ENCODE results near the gene SNTG2. TPM values are rescaled to one million over a fixed set of nuclear protein-coding genes. Genes with fewer than 3 reads are reported as not detected.

The SNTG2 gene
- total and polyA plus RNA-seq, 10 of the 15 experiments (the other 5 are each of a cell fraction or from before 2014, with no cell fraction given), result not detected

GRCh38 chr2:925711-926110 lies 24.9 kb upstream of the SNTG2 start (continued):
- no peak for TF ChIP-seq IRF5 (IDR thresholded peaks at IDR 0.05; ENCODE audit: borderline replicate concordance)

- Histone ChIP-seq H4K20me1 (ENCODE audit: control insufficient read depth, insufficient read depth) (no peaks in the 10 kb centered on the region), H3K9ac (ENCODE audit: control insufficient read depth, insufficient read depth, low read length) (no peak overlapping the region), H3K4me2 (ENCODE audit: control insufficient read depth, insufficient read depth) (no peak overlapping the region), H3K4me3 (no peak overlapping the region), H3K79me2 (ENCODE audit: control insufficient read depth, insufficient read depth, low read length) (no peaks in the 10 kb centered on the region), H3K27ac (ENCODE audit: control insufficient read depth, insufficient read depth) (no peak overlapping the region), H2AFZ (ENCODE audit: control insufficient read depth, low read depth, low read length) (no peak overlapping the region), H3K9me3 (replicated peaks; ENCODE audit: control insufficient read depth, insufficient read depth, low read length) (no peaks in the 10 kb centered on the region; the same call in 2 of the 3 replicates), H3K4me1 (ENCODE audit: control insufficient read depth, insufficient read depth, low read length) (no peaks in the 10 kb centered on the region), H3K36me3 (ENCODE audit: control insufficient read depth in 2 of 2, insufficient read depth in 2 of 2, low read length in 1 of 2) (no peaks in the 10 kb centered on the region), H3K27me3 (replicated peaks in 1 of 2; ENCODE audit: control insufficient read depth in 2 of 2, insufficient read depth in 2 of 2, low read length in 1 of 2) (no peaks in the 10 kb centered on the region)
- BruUV-seq (replicated peaks), result no TSS peak
- no peak for DNase-seq (ENCODE audit: low read depth, low spot score)
- ChIA-PET RAD21 (ENCODE audit: unreplicated experiment) (no interaction called here), SMC1A (ENCODE audit: uncharacterized antibody, unreplicated experiment) (no interaction called here), CTCF (no interaction called here), POLR2A (no interaction called here)
- no peak for FAIRE-seq
- TF ChIP-seq USF1 (IDR thresholded peaks at IDR 0.05; ENCODE audit: borderline replicate concordance, extremely low read length, insufficient read depth, low read depth, low read length) (no peak), IRF5 (IDR thresholded peaks at IDR 0.05; ENCODE audit: borderline replicate concordance) (no peak), ZBTB40 (IDR thresholded peaks at IDR 0.05; ENCODE audit: borderline replicate concordance) (no peak)
- WGBS (ENCODE audit: insufficient coverage, insufficient replicate concordance, low lambda C conversion rate, missing lambda C conversion rate), result 35% methylated on average over 12 of the region's 12 CpGs
- in situ Hi-C loops (cut with MboI) (no loop called here), intact Hi-C loops (cut with micrococcal nuclease; ENCODE audit: unreplicated experiment) (no loop called here)
- ATAC-seq, result no peak
Observed at GRCh38 chr2:926259-926793, 24.3 kb upstream of the SNTG2 start.
